ENCODE data around the gene PPM1E.
"Not testable (repeated sequence)": the region's sequence is repeated elsewhere in the genome, so short reads cannot be mapped to it uniquely, and the experiment has no call there.

Gene PPM1E

GRCh38 chr17:58850106-58850505 lies 94.5 kb downstream of the PPM1E start:
- not testable (repeated sequence) for DNase-seq

- no peak for DNase-seq
Measured at GRCh38 chr17:58865301-58865700, 109.6 kb downstream of the PPM1E start.

- DNase-seq = no peak
Measured at GRCh38 chr17:58870747-58871146, 115.1 kb downstream of the PPM1E start.

- DNase-seq = no peak
Measured at GRCh38 chr17:58873926-58874325, 118.3 kb downstream of the PPM1E start.

- DNase-seq = no peak
Measured at GRCh38 chr17:58875261-58875660, 119.6 kb downstream of the PPM1E start.

GRCh38 chr17:58884161-58884560 lies 128.5 kb downstream of the PPM1E start:
- DNase-seq = no peak

GRCh38 chr17:58886514-58886913 lies 130.9 kb downstream of the PPM1E start:
- no peak for DNase-seq

GRCh38 chr17:58889928-58890327 lies 134.3 kb downstream of the PPM1E start:
- DNase-seq = no peak

GRCh38 chr17:58899191-58899590 lies 143.5 kb downstream of the PPM1E start:
- DNase-seq = no peak

GRCh38 chr17:58902322-58902721 lies 146.7 kb downstream of the PPM1E start:
- no peak for DNase-seq

GRCh38 chr17:58911741-58912343 lies 156.2 kb downstream of the PPM1E start:
- no peak for DNase-seq

GRCh38 chr17:58913552-58913951 lies 157.9 kb downstream of the PPM1E start:
- no peak for DNase-seq

GRCh38 chr17:58913971-58914769 lies 158.5 kb downstream of the PPM1E start:
- no peak for DNase-seq

GRCh38 chr17:58917228-58917627 lies 161.6 kb downstream of the PPM1E start:
- no peak for DNase-seq

GRCh38 chr17:58918072-58918471 lies 162.4 kb downstream of the PPM1E start:
- peak; percentile 39 for DNase-seq

- no peak for DNase-seq
Measured at GRCh38 chr17:58918884-58919283, 163.2 kb downstream of the PPM1E start.

GRCh38 chr17:58920773-58921172 lies 165.1 kb downstream of the PPM1E start:
- no peak for DNase-seq

- DNase-seq = no peak
Measured at GRCh38 chr17:58932956-58933355, 177.3 kb downstream of the PPM1E start.

- no peak for DNase-seq
Measured at GRCh38 chr17:58936295-58936694, 180.6 kb downstream of the PPM1E start.

- no peak for DNase-seq
Measured at GRCh38 chr17:58944166-58944565, 188.5 kb downstream of the PPM1E start.

- DNase-seq = no peak
Measured at GRCh38 chr17:58947411-58947810, 191.8 kb downstream of the PPM1E start.

- DNase-seq = no peak
Measured at GRCh38 chr17:58947824-58948223, 192.2 kb downstream of the PPM1E start.

- DNase-seq = not testable (repeated sequence)
Measured at GRCh38 chr17:58954358-58954757, 198.7 kb downstream of the PPM1E start.

- no peak for DNase-seq
Measured at GRCh38 chr17:58956997-58957724, 201.5 kb downstream of the PPM1E start.
